Activated T-cell treated with anti-CD3 and anti-CD28 coated beads, Interleukin-2, amount 50 U/mL, for 24 hours (primary cell): ENCODE results near the gene HDAC4.
A peak's percentile ranks its signal among the peaks of the same experiment; 100 is the strongest.

Source experiments
- DNase-seq: peaks from one replicate; pipeline ENCODE4 v3.0.0-alpha.2; 2020
- H3K27ac Mint-ChIP-seq: 2 replicates; pipeline ENCODE4 v1.8.0; 2020; ENCODE audit warnings: mild to moderate bottlenecking, mixed read lengths
- H3K27me3 Mint-ChIP-seq: 2 replicates; pipeline ENCODE4 v1.8.0; 2020; ENCODE audit warnings: mixed read lengths
- H3K36me3 Mint-ChIP-seq: 2 replicates; pipeline ENCODE4 v1.8.0; 2020; ENCODE audit warnings: low read depth, mixed read lengths
- H3K4me1 Mint-ChIP-seq: 2 replicates; pipeline ENCODE4 v1.8.0; 2020; ENCODE audit warnings: low read depth, mixed read lengths
- H3K4me3 Mint-ChIP-seq: 2 replicates; pipeline ENCODE4 v1.8.0; 2020; ENCODE audit warnings: mild to moderate bottlenecking, moderate library complexity, mixed read lengths
- H3K9me3 Mint-ChIP-seq: 2 replicates; pipeline ENCODE4 v1.8.0; 2020; ENCODE audit warnings: mixed read lengths

The HDAC4 gene

GRCh38 chr2:239166201-239166834 is 234.5 kb downstream of the HDAC4 start:
- peaks cover 20% of the 10 kb centered on the region for H3K4me1 Mint-ChIP-seq
- peaks cover 76% of the 10 kb centered on the region for H3K36me3 Mint-ChIP-seq
- peaks cover 11% of the 10 kb centered on the region for H3K9me3 Mint-ChIP-seq
- DNase-seq, result no peak
- H3K4me3 Mint-ChIP-seq, result no peak overlapping the region
- H3K27ac Mint-ChIP-seq, result no peak overlapping the region
- no peaks in the 10 kb centered on the region for H3K27me3 Mint-ChIP-seq

GRCh38 chr2:239165206-239165831 is 235.5 kb downstream of the HDAC4 start:
- Mint-ChIP-seq H3K4me1 (peaks cover 20% of the 10 kb centered on the region), H3K27ac (peak overlapping the region; percentile 12), H3K4me3 (no peak overlapping the region), H3K27me3 (no peaks in the 10 kb centered on the region), H3K9me3 (peaks cover under 1% of the 10 kb centered on the region), H3K36me3 (peaks cover 76% of the 10 kb centered on the region)
- no peak for DNase-seq

GRCh38 chr2:239164335-239164871 is 236.4 kb downstream of the HDAC4 start:
- H3K4me3 Mint-ChIP-seq, result no peak overlapping the region
- DNase-seq, result no peak
- H3K9me3 Mint-ChIP-seq, result no peaks in the 10 kb centered on the region
- peaks cover 20% of the 10 kb centered on the region for H3K4me1 Mint-ChIP-seq
- peaks cover 81% of the 10 kb centered on the region for H3K36me3 Mint-ChIP-seq
- no peak overlapping the region for H3K27ac Mint-ChIP-seq
- H3K27me3 Mint-ChIP-seq, result no peaks in the 10 kb centered on the region

GRCh38 chr2:239163688-239164334 is 237.0 kb downstream of the HDAC4 start:
- H3K9me3 Mint-ChIP-seq, result no peaks in the 10 kb centered on the region
- no peaks in the 10 kb centered on the region for H3K27me3 Mint-ChIP-seq
- H3K4me1 Mint-ChIP-seq, result peaks cover 20% of the 10 kb centered on the region
- peak overlapping the region; percentile 18 for H3K27ac Mint-ChIP-seq
- no peak for DNase-seq
- peaks cover 77% of the 10 kb centered on the region for H3K36me3 Mint-ChIP-seq
- no peak overlapping the region for H3K4me3 Mint-ChIP-seq

DNA sequence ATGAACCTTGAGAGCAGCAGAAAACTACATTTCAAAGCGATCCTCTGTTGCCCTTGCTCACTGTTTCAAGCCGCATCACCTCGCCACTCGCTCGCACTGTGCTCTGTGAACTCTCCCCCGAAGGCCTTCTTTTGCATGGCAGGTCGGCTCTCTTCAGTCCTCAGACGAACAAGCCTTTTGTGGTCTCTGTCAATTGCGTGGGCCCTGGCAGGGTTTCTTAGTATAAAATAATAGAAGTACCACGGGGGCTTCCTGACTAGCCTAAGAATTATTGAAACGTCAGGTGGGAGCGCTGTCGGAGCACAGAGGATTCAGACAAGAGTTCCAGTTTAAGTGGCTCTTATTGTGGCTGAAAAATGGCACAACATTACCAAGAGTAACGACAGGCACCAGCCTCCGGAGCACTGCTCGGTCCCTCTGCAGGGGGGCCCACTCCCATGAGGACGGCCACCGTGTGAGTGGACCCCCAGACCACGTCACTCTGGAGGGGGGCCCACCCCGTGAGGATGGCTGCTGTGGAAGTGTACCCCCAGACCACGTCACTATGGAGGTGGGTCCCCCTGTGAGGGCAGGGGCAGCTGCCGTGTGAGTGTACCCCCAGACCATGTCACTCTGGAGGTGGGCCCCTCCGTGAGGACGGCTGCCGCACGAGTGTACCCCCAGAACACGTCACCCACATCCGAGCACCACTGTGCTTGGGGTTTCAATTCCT is 237.7 kb downstream of the HDAC4 start:
- H3K9me3 Mint-ChIP-seq, result no peaks in the 10 kb centered on the region
- no peaks in the 10 kb centered on the region for H3K27me3 Mint-ChIP-seq
- DNase-seq, result no peak
- H3K36me3 Mint-ChIP-seq, result peaks cover 73% of the 10 kb centered on the region
- no peak overlapping the region for H3K27ac Mint-ChIP-seq
- no peak overlapping the region for H3K4me3 Mint-ChIP-seq
- H3K4me1 Mint-ChIP-seq, result peaks cover 20% of the 10 kb centered on the region

DNA sequence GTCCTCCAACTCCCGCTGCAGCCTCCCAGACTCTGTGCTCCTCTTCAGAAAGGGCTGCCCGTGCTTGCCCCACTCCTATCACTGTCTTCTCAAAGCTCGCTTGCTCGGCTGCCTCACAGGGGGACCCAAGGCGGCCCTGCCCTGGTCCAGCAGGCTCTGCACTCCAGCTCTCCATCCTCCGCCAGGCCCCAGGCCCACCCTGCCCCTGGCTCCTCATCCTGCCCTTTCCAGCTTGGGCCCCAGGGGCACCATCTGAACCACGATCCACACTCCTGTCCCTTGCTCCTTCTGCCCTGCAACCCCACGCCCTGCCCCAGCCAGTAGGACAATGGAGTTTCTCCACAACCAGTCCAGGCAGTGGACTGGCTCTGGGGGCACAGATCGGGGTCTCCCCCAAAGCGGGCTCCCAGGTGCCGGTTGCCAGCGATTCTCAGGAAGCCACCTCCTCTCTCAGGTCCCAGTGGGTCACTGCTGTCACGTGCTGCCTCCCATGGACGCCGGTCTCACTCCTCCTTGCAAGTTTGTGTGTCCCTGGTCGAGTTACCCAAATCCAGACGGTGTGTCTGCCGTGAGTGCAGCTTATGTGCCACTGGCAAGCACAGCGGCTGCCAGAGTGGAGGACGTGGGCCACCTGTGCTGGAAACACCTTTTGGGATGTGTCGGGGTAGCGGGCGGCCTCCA is 238.5 kb downstream of the HDAC4 start:
- peaks cover 20% of the 10 kb centered on the region for H3K4me1 Mint-ChIP-seq
- no peak overlapping the region for H3K4me3 Mint-ChIP-seq
- DNase-seq, result no peak
- H3K27ac Mint-ChIP-seq, result peak overlapping the region; percentile 33
- H3K9me3 Mint-ChIP-seq, result no peaks in the 10 kb centered on the region
- peaks cover 69% of the 10 kb centered on the region for H3K36me3 Mint-ChIP-seq
- H3K27me3 Mint-ChIP-seq, result no peaks in the 10 kb centered on the region

DNA sequence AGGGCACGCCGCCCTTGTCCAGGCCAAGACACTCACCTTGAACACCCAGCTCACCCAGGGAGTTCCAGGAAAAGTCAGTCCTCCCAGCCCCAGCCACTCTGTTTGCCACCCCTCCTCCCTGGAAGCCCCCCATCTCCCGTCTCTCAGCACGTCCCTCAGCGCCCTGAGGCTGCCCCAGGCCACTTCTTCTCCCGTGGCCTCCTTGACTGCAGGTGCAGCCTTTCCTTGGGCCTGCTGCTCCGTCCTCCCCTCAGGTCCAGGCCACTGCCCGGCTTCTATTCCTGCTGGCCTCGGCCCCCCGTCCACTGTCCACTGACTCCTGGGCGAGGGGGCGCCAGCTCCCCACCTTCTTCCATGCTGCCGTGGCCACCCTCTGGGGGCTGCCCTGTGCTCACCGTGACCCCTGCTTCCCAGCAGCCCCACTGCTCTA is 239.1 kb downstream of the HDAC4 start:
- H3K4me3 Mint-ChIP-seq, result no peak overlapping the region
- peaks cover 68% of the 10 kb centered on the region for H3K36me3 Mint-ChIP-seq

GRCh38 chr2:239160226-239161143 is 240.3 kb downstream of the HDAC4 start:
- Mint-ChIP-seq H3K9me3 (no peaks in the 10 kb centered on the region), H3K4me1 (peaks cover 19% of the 10 kb centered on the region), H3K27me3 (no peaks in the 10 kb centered on the region), H3K36me3 (peaks cover 68% of the 10 kb centered on the region), H3K27ac (no peak overlapping the region), H3K4me3 (no peak overlapping the region)
- no peak for DNase-seq

More for the DNA sequence above, 239.1 kb downstream of the HDAC4 start:
- Mint-ChIP-seq H3K9me3 (no peaks in the 10 kb centered on the region), H3K4me1 (peaks cover 20% of the 10 kb centered on the region), H3K27ac (no peak overlapping the region), H3K27me3 (no peaks in the 10 kb centered on the region)
- no peak for DNase-seq

GRCh38 chr2:239159476-239159911 is 241.3 kb downstream of the HDAC4 start:
- H3K9me3 Mint-ChIP-seq, result no peaks in the 10 kb centered on the region
- peak; percentile 26 for DNase-seq
- H3K4me3 Mint-ChIP-seq, result no peak overlapping the region
- H3K36me3 Mint-ChIP-seq, result peaks cover 78% of the 10 kb centered on the region
- peaks cover 10% of the 10 kb centered on the region for H3K4me1 Mint-ChIP-seq
- peak overlapping the region; percentile 74 for H3K27ac Mint-ChIP-seq
- H3K27me3 Mint-ChIP-seq, result no peaks in the 10 kb centered on the region

GRCh38 chr2:239158641-239159475 is 242.0 kb downstream of the HDAC4 start:
- no peak overlapping the region for H3K4me3 Mint-ChIP-seq
- H3K9me3 Mint-ChIP-seq, result no peaks in the 10 kb centered on the region
- peaks cover 4% of the 10 kb centered on the region for H3K4me1 Mint-ChIP-seq
- DNase-seq, result peak; percentile 20
- H3K27ac Mint-ChIP-seq, result no peak overlapping the region
- peaks cover 81% of the 10 kb centered on the region for H3K36me3 Mint-ChIP-seq
- no peaks in the 10 kb centered on the region for H3K27me3 Mint-ChIP-seq

GRCh38 chr2:239157771-239158170 is 243.0 kb downstream of the HDAC4 start:
- no peaks in the 10 kb centered on the region for H3K4me1 Mint-ChIP-seq
- peaks cover 81% of the 10 kb centered on the region for H3K36me3 Mint-ChIP-seq
- H3K4me3 Mint-ChIP-seq, result no peak overlapping the region
- no peaks in the 10 kb centered on the region for H3K27me3 Mint-ChIP-seq
- H3K9me3 Mint-ChIP-seq, result no peaks in the 10 kb centered on the region
- peak; percentile 20 for DNase-seq
- no peak overlapping the region for H3K27ac Mint-ChIP-seq

DNA sequence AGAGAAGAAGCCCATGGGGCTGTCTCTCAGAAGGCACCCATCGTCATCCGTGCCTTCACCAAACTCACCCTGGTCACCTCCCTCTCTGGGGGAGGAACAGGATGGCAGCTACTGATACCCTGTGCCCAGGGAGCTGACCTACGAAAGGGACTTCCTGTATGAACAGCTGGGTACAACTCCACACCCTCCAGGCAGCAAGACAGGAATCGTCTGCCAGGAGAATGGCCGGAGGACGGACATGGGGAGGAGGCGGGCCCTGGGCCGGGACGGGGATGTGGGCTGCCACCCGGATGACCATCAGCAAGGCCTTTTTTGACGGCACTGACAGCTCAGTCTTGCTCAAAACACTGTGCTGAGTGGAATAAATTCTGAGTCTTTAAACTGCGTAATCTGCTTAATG is 243.6 kb downstream of the HDAC4 start:
- no peaks in the 10 kb centered on the region for H3K9me3 Mint-ChIP-seq
- no peaks in the 10 kb centered on the region for H3K4me1 Mint-ChIP-seq
- no peak overlapping the region for H3K27ac Mint-ChIP-seq
- no peak overlapping the region for H3K4me3 Mint-ChIP-seq
- H3K27me3 Mint-ChIP-seq, result no peaks in the 10 kb centered on the region
- DNase-seq, result peak; percentile 23
- H3K36me3 Mint-ChIP-seq, result peaks cover 81% of the 10 kb centered on the region
